Stimulated activated CD4-positive, alpha-beta T cell treated with anti-CD3 and anti-CD28 coated beads, Interleukin-2, amount 100 ng/mL, for 24 hours (primary cell): ENCODE measurements around the gene ADAMTS7.
A peak's percentile ranks its signal among the peaks of the same experiment; 100 is the strongest.
"Not testable (repeated sequence)": the region's sequence is repeated elsewhere in the genome, so short reads cannot be mapped to it uniquely, and the experiment has no call there.

Source experiments
- DNase-seq, 2 donors: peaks; one replicate each; pipeline ENCODE4 v3.0.0-alpha.2; 2020

ADAMTS7 gene

DNA sequence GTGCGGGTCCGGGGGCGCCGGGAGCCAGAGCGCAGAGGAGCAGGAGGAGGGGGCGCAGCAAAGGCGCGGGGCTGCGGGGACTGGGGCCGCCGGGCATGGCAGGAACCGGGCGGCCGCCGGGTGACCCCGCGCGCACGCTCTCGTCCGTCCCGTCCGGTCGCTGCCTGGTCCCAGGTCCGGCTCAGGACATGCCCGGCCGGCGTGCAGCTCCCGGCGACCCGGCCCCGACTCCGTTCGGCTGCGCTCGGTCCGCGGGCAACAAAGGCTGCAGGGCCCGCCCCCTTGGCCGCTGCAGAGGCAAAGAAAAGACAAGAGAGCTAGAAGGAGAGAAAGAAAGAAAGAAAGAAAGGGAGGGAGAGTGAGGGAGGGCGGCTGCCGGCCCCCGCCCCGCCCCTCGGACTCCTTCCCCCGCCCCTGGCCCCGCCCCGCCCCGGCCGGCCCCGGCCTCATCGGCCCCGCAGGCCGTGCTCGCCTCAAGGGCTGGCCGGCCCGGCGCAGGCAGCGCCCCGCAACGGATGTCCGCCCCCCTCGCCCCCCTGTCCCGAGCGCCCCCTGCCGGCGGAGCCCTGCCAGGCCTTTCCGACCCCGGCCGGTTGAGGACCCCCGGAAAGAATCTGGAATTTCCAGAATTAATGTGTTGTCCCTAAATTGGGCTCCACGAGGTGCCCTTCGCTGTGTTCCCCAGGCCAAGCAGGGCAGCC lies at the start of gene ADAMTS7:
Gene ADAMTS7 (minus strand): TSS at position 341 of the 701 bp plus-strand sequence. CDS start 244 bp downstream, at position 97.
- DNase-seq: peak; percentile 53 to 65

DNA sequence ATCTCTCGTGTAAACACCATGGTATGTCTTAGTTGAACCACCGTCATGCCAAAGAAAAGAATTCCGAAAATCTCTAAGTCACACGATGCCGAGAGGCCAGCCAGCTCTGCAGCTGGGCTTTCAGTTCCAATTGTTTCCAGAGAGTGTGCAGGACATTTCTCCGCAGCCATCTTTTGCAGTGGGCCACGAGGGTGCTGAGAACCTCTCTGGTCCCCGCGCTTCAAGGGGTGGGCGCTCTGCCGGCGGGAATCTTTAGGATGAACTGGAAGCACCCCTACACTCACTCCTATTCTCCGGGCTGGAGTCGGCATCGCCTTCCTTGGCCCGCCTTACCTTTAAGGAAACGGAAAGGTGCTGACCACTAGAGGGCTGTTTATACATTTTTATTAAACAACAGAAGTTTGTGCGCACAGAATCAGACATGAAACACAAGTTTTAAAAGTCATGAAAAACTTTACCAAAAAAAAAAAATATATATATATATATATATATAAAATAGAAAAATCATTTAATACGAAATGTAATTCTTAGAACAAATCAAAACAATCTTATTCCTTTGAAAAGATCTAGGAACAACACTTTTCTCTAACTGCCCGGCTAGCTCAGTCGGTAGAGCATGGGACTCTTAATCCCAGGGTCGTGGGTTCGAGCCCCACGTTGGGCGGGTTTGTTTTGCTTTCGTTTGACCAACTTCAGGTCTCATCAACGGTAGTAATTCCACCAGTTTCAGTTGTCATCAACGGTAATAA lies 48.9 kb upstream of the ADAMTS7 start:
- peak; percentile 82 to 83 for DNase-seq

DNA sequence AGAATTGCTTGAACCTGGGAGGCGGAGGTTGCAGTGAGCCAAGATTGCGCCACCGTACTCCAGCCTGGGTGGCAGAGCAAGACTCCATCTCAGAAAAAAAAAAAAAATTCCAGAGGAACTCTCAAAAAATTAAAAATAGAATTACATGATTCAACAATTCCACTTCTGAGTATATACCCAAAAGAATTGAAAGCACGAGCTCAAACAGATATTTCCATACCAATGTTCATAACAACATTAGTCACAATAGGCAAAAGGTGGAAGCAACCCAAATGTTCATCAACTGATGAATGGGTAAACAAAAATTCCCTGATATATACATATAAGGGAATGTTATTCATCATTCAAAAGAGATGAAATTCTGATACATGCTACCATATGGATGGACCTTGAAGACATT lies 44.5 kb upstream of the ADAMTS7 start:
- no peak for DNase-seq

DNA sequence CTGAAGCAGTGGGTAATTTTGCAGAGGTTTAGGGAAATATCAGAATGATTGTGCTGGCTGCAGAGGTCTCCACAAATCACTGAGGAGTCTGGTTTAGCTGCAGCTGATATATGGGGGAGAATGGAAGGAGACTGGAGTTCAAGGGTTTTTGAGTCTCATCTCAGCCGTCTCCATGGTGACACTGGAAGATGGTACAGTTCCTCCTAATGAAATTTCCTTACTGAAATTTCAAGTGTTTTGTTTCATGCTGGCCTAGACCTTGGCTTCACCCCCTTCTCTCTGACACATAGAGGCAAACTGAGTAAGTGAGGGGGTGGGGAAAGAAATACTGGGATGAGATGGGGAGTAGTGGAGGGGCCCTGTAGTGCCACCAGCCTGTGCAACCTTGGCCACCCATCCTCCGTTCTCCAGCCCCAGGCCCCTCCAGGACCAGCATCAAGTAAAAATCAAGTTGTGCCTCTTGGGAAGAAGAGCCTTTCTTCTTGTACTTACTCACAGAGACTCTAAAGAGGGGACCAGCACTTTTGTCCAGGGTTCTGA lies 43.6 kb upstream of the ADAMTS7 start:
- DNase-seq: no peak

DNA sequence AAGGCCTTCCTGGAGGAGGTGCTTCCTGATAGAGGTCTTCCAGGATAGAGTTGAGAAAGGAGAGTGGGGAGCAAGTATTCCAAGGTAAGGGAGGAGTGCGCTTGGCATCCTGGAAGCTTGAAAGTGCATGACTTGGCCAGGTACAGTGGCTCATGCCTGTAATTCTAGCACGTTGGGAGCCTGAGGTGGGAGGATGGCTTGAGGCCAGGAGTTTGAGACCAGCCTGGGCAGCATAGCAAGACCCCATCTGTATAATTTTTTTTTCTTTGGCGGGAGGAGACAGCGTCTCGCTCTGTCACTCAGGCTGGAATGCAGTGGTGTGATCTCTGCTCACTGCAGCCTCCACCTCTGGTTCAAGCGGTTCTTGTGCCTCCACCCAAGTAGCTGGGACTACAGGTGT lies 42.2 kb upstream of the ADAMTS7 start:
- DNase-seq: no peak

- DNase-seq: no peak
Measured at GRCh38 chr15:78850941-78851755, 39.9 kb upstream of the ADAMTS7 start.

GRCh38 chr15:78850352-78850751 lies 39.1 kb upstream of the ADAMTS7 start:
- no peak for DNase-seq

DNA sequence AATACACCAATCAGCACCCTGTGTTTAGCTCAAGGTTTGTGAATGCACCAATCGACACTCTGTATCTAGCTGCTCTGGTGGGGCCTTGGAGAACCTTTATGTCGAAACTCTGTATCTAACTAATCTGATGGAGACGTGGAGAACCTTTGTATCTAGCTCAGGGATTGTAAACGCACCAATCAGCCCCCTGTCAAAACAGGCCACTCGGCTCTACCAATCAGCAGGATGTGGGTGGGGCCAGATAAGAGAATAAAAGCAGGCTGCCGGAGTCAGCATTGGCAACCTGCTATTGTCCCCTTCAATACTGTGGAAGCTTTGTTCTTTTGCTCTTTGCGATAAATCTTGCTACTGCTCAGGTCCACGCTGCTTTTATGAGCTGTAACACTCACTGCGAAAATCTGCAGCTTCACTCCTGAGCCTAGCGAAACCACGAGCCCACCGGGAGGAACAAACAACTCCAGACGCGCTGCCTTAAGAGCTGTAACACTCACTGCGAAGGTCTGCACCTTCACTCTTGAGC lies 36.2 kb upstream of the ADAMTS7 start:
- not testable (repeated sequence) for DNase-seq

DNA sequence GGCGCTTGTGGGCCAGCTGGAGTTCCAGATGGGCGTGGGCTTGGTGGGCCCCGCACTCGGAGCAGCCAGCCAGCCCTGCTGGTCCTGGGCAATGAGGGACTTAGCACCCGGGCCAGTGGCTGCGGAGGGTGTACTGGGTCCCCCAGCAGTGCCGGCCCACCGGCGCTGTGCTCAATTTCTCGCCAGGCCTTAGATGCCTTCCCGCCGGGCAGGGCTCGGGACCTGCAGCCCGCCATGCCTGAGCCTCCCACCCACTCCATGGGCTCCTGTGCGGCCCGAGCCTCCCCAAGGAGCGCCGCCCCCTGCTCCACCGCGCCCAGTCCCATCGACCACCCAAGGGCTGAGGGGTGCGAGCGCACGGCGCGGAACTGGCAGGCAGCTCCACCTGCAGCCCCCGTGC lies 35.6 kb upstream of the ADAMTS7 start:
- not testable (repeated sequence) for DNase-seq

DNA sequence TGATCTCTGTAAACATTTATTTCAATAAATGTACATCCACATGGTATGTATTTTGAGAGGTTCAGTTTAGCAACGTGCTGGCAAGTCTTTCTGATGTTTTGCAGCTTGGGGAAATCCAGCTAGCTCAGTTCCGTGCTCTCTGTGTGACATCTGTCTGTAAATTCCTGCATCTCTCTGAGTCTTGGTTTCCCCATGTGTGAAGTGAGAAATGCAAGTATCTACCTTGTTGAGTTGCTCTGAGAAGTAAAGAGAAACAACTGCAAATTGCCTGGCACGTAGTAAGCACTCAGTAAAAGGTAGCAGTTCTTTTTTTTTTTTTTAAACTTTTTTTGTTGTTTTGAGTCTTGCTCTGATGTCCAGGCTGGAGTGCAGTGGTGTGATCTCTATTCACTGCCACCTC lies 31.3 kb upstream of the ADAMTS7 start:
- DNase-seq: no peak

DNA sequence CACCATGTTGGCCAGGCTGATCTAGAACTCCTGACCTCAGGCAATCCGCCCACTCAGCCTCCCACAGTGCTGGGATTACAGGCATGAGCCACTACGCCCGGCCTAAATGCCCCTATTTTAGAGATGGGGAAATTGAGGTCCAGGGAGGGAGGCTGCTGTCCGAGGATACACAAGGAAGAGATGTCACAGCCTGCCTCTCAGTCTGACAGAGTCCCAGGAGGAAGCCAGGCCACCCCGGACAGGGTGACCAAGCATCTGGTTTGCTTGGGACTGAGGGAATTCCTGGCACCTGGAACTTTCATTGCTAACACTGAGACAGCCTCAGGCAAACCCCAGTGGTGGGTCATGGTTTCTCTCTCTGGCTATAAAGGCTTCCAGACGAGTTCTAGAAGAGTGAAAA lies 30.6 kb upstream of the ADAMTS7 start:
- DNase-seq: no peak

GRCh38 chr15:78841376-78841706 lies 30.1 kb upstream of the ADAMTS7 start:
- no peak for DNase-seq

- DNase-seq: no peak
Measured at GRCh38 chr15:78840661-78841375, 29.6 kb upstream of the ADAMTS7 start.

GRCh38 chr15:78839151-78839550 lies 27.9 kb upstream of the ADAMTS7 start:
- DNase-seq: not testable (repeated sequence)

GRCh38 chr15:78838489-78838888 lies 27.2 kb upstream of the ADAMTS7 start:
- DNase-seq: no peak

- DNase-seq: no peak
Measured at GRCh38 chr15:78837543-78837942, 26.3 kb upstream of the ADAMTS7 start.

DNA sequence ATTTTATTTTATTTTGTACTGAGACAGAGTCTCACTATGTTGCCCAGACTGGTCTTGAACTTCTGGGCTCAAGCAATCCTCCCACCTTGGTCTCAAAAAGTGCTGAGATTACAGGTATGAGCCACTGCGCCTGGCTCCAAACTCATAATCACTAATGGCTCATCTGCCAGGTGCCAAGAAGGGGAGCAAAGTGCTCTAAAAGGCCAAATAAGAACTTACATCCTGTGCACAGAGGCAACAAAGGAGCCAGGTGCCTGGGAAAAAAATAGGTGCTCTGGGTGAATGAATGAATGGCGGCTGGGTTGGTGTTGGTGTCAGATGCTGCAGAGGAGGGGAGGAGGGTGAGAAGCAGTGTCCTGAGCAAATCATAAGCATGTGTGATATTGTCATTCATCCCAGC lies 25.9 kb upstream of the ADAMTS7 start:
- no peak for DNase-seq

DNA sequence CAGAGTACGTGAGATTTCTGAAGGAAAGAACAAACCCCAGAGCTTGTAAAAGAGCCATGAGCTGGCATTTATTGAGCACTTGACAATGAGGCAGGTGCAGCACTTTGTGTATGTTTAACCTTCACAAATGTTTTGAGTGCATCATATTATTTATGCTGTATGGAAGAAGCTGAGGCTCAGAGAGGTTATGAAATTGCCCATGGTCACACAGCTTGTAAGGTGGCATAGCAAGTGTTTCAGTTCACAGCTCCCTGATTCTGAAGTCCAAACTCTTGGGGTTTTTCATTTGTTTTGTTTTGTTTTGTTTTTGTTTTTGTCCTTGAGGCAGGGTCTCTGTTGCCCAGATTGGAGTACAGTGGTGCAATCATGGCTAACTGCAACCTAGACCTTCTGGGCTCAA lies 25.1 kb upstream of the ADAMTS7 start:
- no peak for DNase-seq

DNA sequence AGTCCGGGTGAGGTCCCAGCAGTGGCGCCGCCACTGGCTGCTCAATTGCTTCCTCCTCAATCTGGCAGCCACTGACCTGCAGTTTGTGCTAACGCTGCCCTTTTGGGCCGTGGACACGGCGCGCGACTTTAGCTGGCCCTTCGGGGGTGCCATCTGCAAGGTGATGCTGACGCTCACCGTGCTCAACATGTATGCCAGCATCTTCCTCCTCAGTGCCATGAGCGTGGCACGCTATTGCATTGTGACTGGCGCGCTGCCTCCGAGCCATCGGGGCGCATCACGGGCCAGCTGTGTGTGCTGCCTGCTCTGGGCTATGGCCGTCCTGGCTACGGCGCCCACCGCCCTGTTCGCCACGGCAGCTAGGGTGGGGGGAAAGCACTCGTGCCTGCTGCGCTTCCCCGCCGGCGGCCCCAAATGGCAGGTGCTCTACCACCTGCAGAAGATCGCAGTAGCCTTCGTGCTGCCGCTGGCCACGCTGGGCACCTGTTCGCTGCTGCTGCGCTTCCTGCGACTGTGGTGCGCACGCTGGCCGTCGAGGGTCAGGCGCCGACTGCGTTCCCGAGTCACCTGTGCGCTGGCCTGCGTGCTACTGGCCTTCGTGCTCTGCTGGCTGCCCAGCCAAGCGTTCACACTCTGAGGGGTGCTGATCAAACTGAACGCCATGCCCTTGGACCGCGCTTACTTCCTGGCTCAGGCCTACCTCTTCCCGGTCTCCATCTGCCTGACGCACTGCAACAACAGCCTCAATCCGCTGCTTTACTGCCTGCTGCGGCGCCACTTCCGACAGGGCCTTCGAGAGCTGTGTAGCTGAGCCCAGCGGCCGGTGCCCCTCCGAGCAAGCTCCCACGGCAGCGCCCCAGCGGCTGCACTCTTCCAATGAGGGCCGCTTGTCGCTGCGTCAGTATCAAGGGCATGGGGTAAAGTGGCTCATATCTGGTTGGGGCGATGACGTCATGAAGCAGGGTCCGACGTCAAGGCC lies 20.3 kb upstream of the ADAMTS7 start:
- no peak for DNase-seq

DNA sequence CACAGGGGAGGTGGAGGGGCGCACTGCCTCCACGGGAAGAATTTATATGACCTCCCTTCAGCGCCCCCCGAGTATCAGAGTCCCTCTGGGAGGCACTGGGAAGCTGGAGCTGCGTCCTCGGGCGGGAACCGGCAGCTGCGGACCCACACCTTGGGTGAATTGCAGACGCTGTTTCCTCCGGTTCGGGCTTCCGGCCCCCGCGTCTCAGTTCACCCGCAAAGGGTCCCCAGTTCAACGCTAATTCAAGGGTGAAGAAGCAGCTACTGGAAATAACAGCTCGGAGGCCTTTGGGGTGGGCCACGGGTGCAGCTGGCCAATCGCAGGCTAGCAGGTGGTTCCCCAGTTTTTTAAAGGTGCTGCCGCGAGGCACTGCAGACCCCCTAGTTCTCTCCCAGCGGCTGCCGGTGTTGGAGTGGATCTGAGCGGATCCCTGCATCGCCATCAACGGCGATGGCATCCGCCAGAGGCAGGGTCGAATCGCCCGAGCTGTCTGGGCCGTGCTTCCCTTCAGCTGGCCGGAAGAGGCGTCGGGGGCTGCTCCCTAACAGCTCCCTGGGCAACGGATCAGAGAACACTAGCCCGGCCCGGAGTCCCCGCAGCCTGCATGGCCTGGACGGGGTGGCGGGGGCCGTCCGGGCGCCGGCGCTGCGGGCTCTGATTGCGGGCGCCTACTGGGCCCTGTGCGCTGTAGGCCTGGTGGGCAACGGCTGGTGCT lies 19.4 kb upstream of the ADAMTS7 start:
- DNase-seq: peak in 1 of 2 donors; percentile 6

- no peak for DNase-seq
Measured at GRCh38 chr15:78828920-78829319, 17.7 kb upstream of the ADAMTS7 start.
